Right lobe of liver (tissue), 4 donors: ENCODE measurements around the gene FGF5.

ENCODE experiments used
- POLR2A ChIP-seq: fragments of 450-650 bp; IDR thresholded peaks from one replicate; pipeline ENCODE4 v1.6.1; 2017; ENCODE audit warnings: antibody characterized with exemption, mild to moderate bottlenecking
- TF ChIP-seq, protein P1 (sequence below), 4 donors: fragments of 200-600 bp in 3 of 4; fragments of 450-650 bp in 1 of 4; IDR thresholded peaks; one replicate each; pipeline versions ENCODE4 v1.5.1 to v1.8.0; 2016 to 2022; ENCODE audit warnings: antibody characterized with exemption in 4 of 4, mild to moderate bottlenecking in 2 of 4
- donor health status: DM: no; HTN: no; CAD: no.
- donor health status: DM: no; HTN: no; CAD: no.
- donor health status: DM: no; HTN: yes; CAD: no.

DNA sequence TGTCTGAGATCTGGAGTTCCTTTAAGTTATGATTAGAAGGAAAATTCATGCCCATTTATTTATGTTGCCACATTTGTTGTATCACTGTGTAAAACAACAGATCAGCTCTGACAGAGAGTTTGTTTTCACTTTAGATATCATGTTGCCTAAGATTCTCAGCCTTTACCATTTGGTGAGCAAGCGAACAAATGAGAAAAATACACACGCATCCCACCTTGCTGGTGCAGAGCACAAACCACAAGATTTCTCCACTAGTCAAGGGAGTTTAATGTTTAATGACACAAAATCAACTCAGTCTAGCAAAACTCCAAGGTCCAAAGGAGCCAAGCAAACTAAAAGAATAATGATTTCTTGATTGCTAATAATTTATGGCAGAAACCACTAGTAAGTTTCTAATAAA lies 27.7 kb downstream of the FGF5 start:
- TF ChIP-seq POLR2A, result no peak
- TF ChIP-seq, protein P1, sequence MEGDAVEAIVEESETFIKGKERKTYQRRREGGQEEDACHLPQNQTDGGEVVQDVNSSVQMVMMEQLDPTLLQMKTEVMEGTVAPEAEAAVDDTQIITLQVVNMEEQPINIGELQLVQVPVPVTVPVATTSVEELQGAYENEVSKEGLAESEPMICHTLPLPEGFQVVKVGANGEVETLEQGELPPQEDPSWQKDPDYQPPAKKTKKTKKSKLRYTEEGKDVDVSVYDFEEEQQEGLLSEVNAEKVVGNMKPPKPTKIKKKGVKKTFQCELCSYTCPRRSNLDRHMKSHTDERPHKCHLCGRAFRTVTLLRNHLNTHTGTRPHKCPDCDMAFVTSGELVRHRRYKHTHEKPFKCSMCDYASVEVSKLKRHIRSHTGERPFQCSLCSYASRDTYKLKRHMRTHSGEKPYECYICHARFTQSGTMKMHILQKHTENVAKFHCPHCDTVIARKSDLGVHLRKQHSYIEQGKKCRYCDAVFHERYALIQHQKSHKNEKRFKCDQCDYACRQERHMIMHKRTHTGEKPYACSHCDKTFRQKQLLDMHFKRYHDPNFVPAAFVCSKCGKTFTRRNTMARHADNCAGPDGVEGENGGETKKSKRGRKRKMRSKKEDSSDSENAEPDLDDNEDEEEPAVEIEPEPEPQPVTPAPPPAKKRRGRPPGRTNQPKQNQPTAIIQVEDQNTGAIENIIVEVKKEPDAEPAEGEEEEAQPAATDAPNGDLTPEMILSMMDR (IDR thresholded peaks at IDR 0.05), result no peak
